GM12878 (cell line): ENCODE data around the gene PAPPA. TPM values are rescaled to one million over a fixed set of nuclear protein-coding genes. Genes with fewer than 3 reads are reported as not detected.

Experiments
- ATAC-seq: fragments of 200-7000 bp; cut with Tn5 transposase; 3 replicates; pipeline ENCODE4 v1.9.1; 2020; ENCODE audit warnings: mild to moderate bottlenecking, moderate library complexity
- BruUV-seq: library from RNA; stranded (reverse); fragments of 400-500 nt; replicated peaks from 2 replicates; lab custom pipeline; 2021; lab: Mats Ljungman, UMichigan
- CTCF ChIA-PET: fragments of 300-600 bp; sonication (Branson Sonifier 250); formaldehyde crosslinking; extraction: SDS; loops from one replicate; lab custom pipeline; 2021; ENCODE audit warnings: inconsistent platforms; lab: Yijun Ruan, JAX
- POLR2A ChIA-PET: fragments of 350-600 bp; formaldehyde crosslinking; extraction: SDS; loops from one replicate; lab custom pipeline; 2021; ENCODE audit warnings: inconsistent platforms; lab: Charles Lee
- RAD21 ChIA-PET: fragments of 300-600 bp; sonication (Branson Sonifier 250); formaldehyde crosslinking; loops from one replicate; lab custom pipeline; 2023; ENCODE audit warnings: antibody characterized with exemption; ENCODE audit not compliant: unreplicated experiment; lab: Charles Lee
- SMC1A ChIA-PET: fragments of 300-600 bp; sonication (Branson Sonifier 250); formaldehyde crosslinking; loops from one replicate; lab custom pipeline; 2023; ENCODE audit not compliant: unreplicated experiment, uncharacterized antibody; lab: Charles Lee
- DNase-seq: peaks from one replicate; pipeline ENCODE4 v3.0.0-alpha.2; 2011; ENCODE audit warnings: low read depth, low spot score
- FAIRE-seq: peaks from 3 replicates; lab custom pipeline; 2011; peaks lifted over from hg19 to GRCh38; lab: Jason Lieb, UNC
- H2AFZ ChIP-seq: 2 replicates; pipeline ENCODE4 v1.6.0; 2011; ENCODE audit warnings: low read depth, low read length, control low read depth; ENCODE audit not compliant: control insufficient read depth
- H3K27ac ChIP-seq: 2 replicates; pipeline ENCODE4 v1.5.1; 2011; ENCODE audit warnings: control low read depth; ENCODE audit not compliant: control insufficient read depth, insufficient read depth
- H3K27me3 ChIP-seq, 2 experiments: replicated peaks in 1 of 2; 2 replicates each; pipeline versions ENCODE4 v1.6.0 to v1.6.1; 2011; ENCODE audit warnings: low read length in 1 of 2; ENCODE audit not compliant: control insufficient read depth in 2 of 2, insufficient read depth in 2 of 2
- H3K36me3 ChIP-seq, 2 experiments: 2 replicates each; pipeline ENCODE4 v1.5.1; 2011; ENCODE audit warnings: low read length in 1 of 2; ENCODE audit not compliant: control insufficient read depth in 2 of 2, insufficient read depth in 2 of 2
- H3K4me1 ChIP-seq: 2 replicates; pipeline ENCODE4 v1.6.1; 2011; ENCODE audit warnings: mild to moderate bottlenecking, low read length, moderate library complexity, mixed read lengths; ENCODE audit not compliant: control insufficient read depth, insufficient read depth
- H3K4me2 ChIP-seq: 2 replicates; pipeline ENCODE4 v1.6.0; 2011; ENCODE audit warnings: control low read depth; ENCODE audit not compliant: control insufficient read depth, insufficient read depth
- H3K4me3 ChIP-seq: fragments of 200-600 bp; sonication (generic); 2 replicates; pipeline ENCODE4 v1.5.1; 2016
- H3K79me2 ChIP-seq: 2 replicates; pipeline ENCODE4 v1.6.0; 2011; ENCODE audit warnings: low read length; ENCODE audit not compliant: control insufficient read depth, insufficient read depth
- H3K9ac ChIP-seq: 2 replicates; pipeline ENCODE4 v1.8.0; 2011; ENCODE audit warnings: low read length, control low read depth, mixed read lengths; ENCODE audit not compliant: control insufficient read depth, insufficient read depth
- H3K9me3 ChIP-seq: replicated peaks from 3 replicates; pipeline ENCODE4 v1.5.1; 2011; ENCODE audit warnings: mild to moderate bottlenecking, low read length; ENCODE audit not compliant: control insufficient read depth, insufficient read depth
- H4K20me1 ChIP-seq: 2 replicates; pipeline ENCODE4 v1.6.0; 2011; ENCODE audit not compliant: control insufficient read depth, insufficient read depth
- FOXM1 ChIP-seq: IDR thresholded peaks from 2 replicates; pipeline ENCODE4 v1.6.1; 2012; ENCODE audit warnings: low read depth, mild to moderate bottlenecking, inconsistent platforms, low read length, moderate library complexity
- KDM1A ChIP-seq: fragments of 200-600 bp; sonication (generic); IDR thresholded peaks from 2 replicates; pipeline ENCODE4 v1.6.1; 2016; ENCODE audit warnings: borderline replicate concordance
- MEF2B ChIP-seq: fragments of 450-650 bp; IDR thresholded peaks from 2 replicates; pipeline ENCODE4 v1.6.1; 2018; ENCODE audit warnings: mild to moderate bottlenecking, moderate library complexity; ENCODE audit not compliant: partially characterized antibody, poor library complexity, severe bottlenecking
- PML ChIP-seq: IDR thresholded peaks from 2 replicates; pipeline ENCODE4 v1.6.1; 2012; ENCODE audit warnings: low read length, inconsistent platforms
- RUNX3 ChIP-seq: IDR thresholded peaks from 2 replicates; pipeline ENCODE4 v1.6.1; 2012; ENCODE audit warnings: low read length, inconsistent platforms
- SMC3 ChIP-seq: IDR thresholded peaks from 2 replicates; pipeline ENCODE4 v1.6.1; 2011; ENCODE audit warnings: low read length, improper control_type of control experiment, borderline replicate concordance
- SRF ChIP-seq, 2 experiments: IDR thresholded peaks; 2 replicates each; pipeline ENCODE4 v1.6.1; 2011; ENCODE audit warnings: low read depth in 2 of 2, low read length in 2 of 2, mild to moderate bottlenecking in 1 of 2, moderate library complexity in 1 of 2
- SUZ12 ChIP-seq: fragments of 200-600 bp; sonication (generic); IDR thresholded peaks from one replicate; pipeline ENCODE4 v1.6.1; 2018; ENCODE audit warnings: antibody characterized with exemption, mild to moderate bottlenecking; ENCODE audit not compliant: unreplicated experiment
- TCF12 ChIP-seq: IDR thresholded peaks from 2 replicates; pipeline ENCODE4 v1.6.1; 2011; ENCODE audit warnings: low read depth, mild to moderate bottlenecking, low read length
- YY1 ChIP-seq: IDR thresholded peaks from 2 replicates; pipeline ENCODE4 v1.6.1; 2011; ENCODE audit warnings: low read depth, mild to moderate bottlenecking, low read length
- ZNF274 ChIP-seq: IDR thresholded peaks from one replicate; pipeline ENCODE4 v1.8.0; 2011; ENCODE audit not compliant: insufficient read length, insufficient read depth
- WGBS: methylation state at CpG from one replicate; pipeline ENCODE4 v1.1.6; 2016; ENCODE audit warnings: low lambda C conversion rate; ENCODE audit not compliant: insufficient replicate concordance, insufficient coverage; ENCODE audit errors: missing lambda C conversion rate; 5-methylcytosine and 5-hydroxymethylcytosine counted together
- in situ Hi-C: fragments of 300-500 bp; cut with MboI; formaldehyde crosslinking; loops from 9 replicates; pipeline ENCODE4 v1.14.3; 2018; ENCODE audit warnings: mixed read lengths
- intact Hi-C: fragments of 100-400 bp; cut with micrococcal nuclease; formaldehyde crosslinking; loops from one replicate; pipeline ENCODE4 v1.14.2; 2022; ENCODE audit not compliant: unreplicated experiment
- polyA plus RNA-seq, 11 experiments: library from polyadenylated mRNA; depleted of rRNA in 4 of 11; unstranded in 6 of 11; stranded (reverse) in 5 of 11; fragments of >200 nt; fragmentation: Nextera tagmentation in 4 of 11; fragmentation: Illumina TruSeq in 1 of 11; extraction: Ambion mirVana in 4 of 11; extraction: Trizol in 1 of 11; gene quantifications; 1 replicate in 1 of 11; 2 replicates in 10 of 11; pipeline versions ENCODE4 v1.2.1 to v1.2.3, GENCODE V29; 2011 to 2016; ENCODE audit warnings: inconsistent platforms in 2 of 11, missing spikeins in 2 of 11, low read depth in 1 of 11
- total RNA-seq, 4 experiments: library from RNA; depleted of rRNA in 3 of 4; stranded (reverse); fragments of >200 nt in 3 of 4; fragmentation: Illumina TruSeq in 1 of 4; extraction: Trizol in 1 of 4; gene quantifications; 2 replicates each; pipeline versions ENCODE4 v1.2.1 to v1.2.3, GENCODE V29; 2013 to 2021

The PAPPA gene
- total and polyA plus RNA-seq, 10 of the 15 experiments (the other 5 are each of a cell fraction or from before 2014, with no cell fraction given), result under 0.01 to 0.19 (median 0.02) TPM; not detected in 4

DNA sequence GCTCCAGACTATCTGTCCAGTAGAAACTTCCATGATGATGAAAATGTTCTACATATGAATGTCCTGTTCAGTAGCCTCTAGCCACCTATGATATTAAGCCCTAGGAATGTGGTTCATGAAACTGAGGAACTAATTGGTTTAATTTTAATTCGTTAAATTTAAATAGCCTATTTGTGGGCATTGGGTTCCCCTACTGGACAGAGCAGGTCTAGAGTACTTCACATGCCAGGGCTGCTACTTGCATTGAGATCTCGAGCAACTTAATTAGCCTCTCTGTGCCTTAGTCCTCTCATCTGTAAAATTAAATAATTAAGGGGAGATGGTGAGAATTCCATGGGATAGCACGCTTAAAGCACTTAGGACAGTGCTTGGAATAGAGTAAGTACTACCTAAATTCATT is 160.0 kb downstream of the PAPPA start:
- no peaks in the 10 kb centered on the region for H3K4me1 ChIP-seq
- WGBS, result 2% methylated on average over 3 of the region's 3 CpGs

DNA sequence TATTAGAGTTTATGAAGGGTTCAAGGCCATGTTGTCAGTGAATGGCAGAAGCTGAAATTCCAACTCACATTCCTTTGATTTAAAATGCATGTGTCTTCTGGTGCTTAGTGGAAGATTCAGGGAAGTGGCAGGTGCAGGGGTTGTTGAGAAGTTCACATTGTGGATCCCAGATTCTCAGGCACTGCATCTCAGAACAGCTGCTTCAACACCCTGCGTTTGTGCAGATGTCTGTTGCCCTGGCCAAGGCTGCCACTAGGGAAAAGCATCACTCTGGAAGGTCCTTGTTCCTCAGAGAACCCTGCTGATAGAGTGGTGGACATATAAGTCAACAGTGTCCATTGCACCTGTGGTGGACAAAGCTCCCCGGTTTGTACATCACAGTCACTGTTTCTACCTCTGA is 162.7 kb downstream of the PAPPA start:
- H3K4me2 ChIP-seq, result no peak overlapping the region
- ChIA-PET RAD21 (no interaction called here), SMC1A (no interaction called here), CTCF (no interaction called here), POLR2A (no interaction called here)
- no peaks in the 10 kb centered on the region; a peak in 1 of 4 replicates for H3K27me3 ChIP-seq
- BruUV-seq, result no TSS peak
- no peak overlapping the region for H2AFZ ChIP-seq
- H3K9me3 ChIP-seq, result no peaks in the 10 kb centered on the region
- WGBS, result 3% methylated on average over 2 of the region's 2 CpGs
- H3K4me3 ChIP-seq, result no peak overlapping the region
- in situ Hi-C loops, result no loop called here
- DNase-seq, result no peak
- H3K79me2 ChIP-seq, result no peaks in the 10 kb centered on the region
- intact Hi-C loops, result no loop called here
- no peaks in the 10 kb centered on the region for H3K36me3 ChIP-seq
- no peak overlapping the region for H3K9ac ChIP-seq
- H3K4me1 ChIP-seq, result no peaks in the 10 kb centered on the region
- FAIRE-seq, result no peak
- H3K27ac ChIP-seq, result no peak overlapping the region
- no peaks in the 10 kb centered on the region for H4K20me1 ChIP-seq
- TF ChIP-seq FOXM1, result no peak
- no peak for TF ChIP-seq MEF2B
- no peak for TF ChIP-seq SUZ12
- no peak for TF ChIP-seq PML
- TF ChIP-seq KDM1A, result no peak
- no peak for TF ChIP-seq SRF (IDR thresholded peaks at IDR 0.05; ENCODE audit: low read depth in 2 of 2, low read length in 2 of 2)
- TF ChIP-seq RUNX3, result no peak
- no peak for TF ChIP-seq ZNF274
- TF ChIP-seq SMC3, result no peak
- TF ChIP-seq, all 136 proteins: peak for 0
- no peak for ATAC-seq

More for the DNA sequence above, 160.0 kb downstream of the PAPPA start:
- Histone ChIP-seq H3K9me3 (no peaks in the 10 kb centered on the region), H3K79me2 (no peaks in the 10 kb centered on the region), H3K27ac (no peak overlapping the region), H3K4me2 (no peak overlapping the region), H2AFZ (no peak overlapping the region), H3K4me3 (no peak overlapping the region), H3K36me3 (no peaks in the 10 kb centered on the region), H3K9ac (no peak overlapping the region), H3K27me3 (no peaks in the 10 kb centered on the region; a peak in 1 of 4 replicates), H4K20me1 (no peaks in the 10 kb centered on the region)
- FAIRE-seq (no peak), ATAC-seq (no peak), DNase-seq (no peak)
- no TSS peak for BruUV-seq
- ChIA-PET RAD21 (no interaction called here), SMC1A (no interaction called here), CTCF (no interaction called here), POLR2A (no interaction called here)
- in situ Hi-C loops (no loop called here), intact Hi-C loops (no loop called here)
- TF ChIP-seq TCF12 (no peak), YY1 (no peak)
